ENCODE measurements around the gene TTLL5.

Gene TTLL5

DNA sequence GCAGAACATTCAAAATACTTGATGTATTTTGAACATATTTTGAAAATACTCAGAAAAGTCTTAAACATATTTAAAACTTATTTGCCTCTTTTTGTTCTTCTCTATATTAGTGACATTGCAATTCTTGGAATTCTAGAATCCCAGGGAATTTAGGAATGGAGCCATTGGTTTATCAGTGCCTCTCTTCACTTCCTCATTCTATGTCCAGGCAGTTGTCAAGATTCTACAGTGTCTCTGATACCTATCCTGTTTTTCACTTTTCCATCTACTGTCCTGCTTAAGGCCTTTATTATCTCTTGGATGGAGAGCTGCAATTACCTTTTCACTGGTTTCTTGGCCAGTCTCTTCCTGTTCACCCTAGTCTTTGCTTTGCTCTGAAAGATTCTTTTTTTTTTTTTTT, 144.6 kb downstream of the TTLL5 start:
- no peak for DNase-seq

DNA sequence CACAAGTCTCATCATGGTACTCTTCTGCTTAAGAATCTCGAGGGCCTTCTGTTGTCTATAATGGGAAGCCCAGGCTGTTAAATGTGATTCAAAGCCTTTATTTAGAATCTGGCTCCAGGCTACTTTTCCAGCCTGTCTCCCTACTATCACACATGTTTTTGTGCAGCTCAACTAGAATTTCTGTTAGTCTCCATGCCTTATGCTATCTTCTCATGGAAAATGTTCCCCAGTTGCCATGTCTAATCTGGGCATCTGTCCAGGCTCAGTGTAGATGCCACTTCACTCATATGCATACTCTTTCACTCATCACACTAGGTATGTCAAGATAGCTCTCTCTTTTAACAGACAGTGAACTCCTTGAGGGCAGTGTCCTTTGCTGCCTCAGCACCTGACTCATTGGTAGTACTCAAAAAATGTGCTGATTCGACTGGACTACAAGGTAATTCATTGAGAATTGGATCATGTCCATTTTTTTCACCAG, 145.3 kb downstream of the TTLL5 start:
- no peak for DNase-seq

DNA sequence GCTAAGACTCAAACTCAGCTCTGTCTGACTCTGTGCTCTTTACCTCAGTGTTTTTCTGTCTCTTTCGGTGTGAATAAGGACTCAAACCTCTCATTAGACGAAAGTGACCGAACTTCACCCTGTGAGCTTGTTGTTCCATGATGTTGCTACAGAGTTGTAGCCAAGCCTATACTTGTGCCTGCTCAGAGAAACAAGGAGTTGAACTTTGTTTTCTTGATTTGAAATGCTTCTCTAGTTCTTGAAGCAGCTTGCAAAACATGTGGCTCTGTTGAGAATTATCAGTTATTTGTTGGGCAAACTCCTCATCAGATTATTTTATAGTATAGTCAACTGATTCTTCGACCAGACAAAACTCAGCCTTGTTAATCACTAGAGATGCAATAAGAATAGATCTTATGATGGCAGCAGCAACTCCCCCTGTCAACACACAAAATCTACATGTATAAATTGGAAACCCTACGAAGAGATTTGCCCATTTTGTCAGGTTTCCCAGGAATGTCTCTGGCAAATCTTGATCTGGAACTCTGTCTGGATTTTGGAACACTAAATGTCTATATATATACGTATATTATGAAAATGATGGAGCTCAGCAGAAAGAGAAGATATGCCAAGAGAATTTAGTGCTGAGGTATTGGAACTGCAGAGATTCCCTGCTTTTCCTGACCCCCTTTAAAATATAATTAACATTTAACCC, 146.8 kb downstream of the TTLL5 start:
- no peak for DNase-seq

DNA sequence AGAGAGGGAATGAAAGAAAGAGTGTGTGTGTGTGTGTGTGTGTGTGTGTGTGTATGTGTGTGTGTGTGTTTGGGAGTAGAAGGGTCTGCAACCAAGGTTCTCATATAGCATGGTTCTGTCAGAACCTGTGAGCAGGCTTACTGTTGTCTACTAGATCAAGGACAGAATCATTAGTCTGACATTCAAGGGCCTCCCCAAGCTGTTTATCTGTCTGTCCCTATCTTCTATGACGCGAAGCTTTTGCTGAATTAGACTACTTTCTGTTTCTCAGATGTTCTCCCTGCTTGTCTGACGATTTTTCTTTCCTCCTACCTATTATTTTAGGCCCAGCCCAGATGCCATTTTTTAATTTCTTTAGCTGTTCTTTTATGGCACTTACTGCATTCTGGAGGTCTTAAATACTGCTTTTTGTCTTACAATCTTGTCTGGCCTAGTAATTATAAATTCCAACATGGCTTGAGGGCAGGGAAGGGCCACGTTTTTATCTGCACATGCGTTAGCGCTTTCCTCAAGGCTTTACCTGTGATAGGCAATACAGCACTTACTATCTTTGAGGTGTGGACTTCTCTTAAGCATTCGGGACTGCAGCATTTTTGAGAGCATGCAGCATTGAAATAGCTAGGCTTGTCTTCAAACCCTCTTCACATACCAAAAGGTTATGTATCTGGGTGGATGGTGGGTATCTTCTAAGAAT, 150.2 kb downstream of the TTLL5 start:
- DNase-seq = no peak

DNA sequence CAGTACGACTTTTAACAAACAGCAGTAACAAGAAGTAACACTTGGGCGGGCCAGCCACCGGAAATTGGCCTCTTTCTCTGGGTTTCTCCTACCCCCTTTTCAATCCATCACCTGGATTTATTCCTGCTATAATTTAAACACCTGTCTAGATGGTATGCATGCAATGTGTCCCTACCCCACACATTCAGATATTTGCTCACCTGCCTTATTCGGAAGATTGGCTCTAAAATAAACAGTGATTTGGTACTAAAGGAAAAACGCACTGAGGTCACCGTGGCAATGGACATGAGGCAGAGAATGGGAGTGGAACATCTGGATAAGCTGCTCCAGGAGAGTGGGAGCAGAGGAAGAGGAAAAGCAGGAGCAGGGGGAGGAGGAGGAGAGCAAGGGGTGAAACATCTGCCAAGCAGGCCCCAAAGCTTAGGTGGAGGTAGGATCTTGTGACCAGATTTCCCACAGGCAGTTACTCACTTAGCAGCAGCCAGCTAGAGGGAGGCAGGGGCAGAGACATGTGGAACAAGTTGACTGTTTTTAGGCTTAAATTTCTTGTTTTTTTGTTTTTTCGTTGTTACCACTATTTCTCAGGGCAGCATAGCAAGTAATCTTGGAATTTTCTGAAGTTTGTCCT, 150.9 kb downstream of the TTLL5 start:
- DNase-seq = no peak

DNA sequence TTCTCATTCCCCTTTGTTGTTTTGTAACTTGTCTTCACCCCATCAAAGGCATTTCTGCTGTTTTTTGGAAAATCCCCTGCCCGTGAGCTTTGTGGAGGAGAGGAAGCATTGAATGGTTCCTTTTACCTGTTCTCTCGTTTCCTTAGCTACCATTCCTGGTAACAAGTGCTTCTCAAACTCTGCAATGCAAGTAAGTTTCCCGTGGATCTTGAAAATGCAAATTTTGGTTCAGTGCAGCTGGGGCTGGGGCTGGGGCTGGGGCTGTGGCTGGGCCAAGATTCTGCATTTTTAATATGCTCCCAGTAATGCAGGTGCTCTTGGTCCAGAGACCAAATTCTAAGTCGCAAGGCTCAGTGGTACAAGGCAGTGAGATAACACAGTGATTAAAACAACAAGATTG, 151.6 kb downstream of the TTLL5 start:
- no peak for DNase-seq

DNA sequence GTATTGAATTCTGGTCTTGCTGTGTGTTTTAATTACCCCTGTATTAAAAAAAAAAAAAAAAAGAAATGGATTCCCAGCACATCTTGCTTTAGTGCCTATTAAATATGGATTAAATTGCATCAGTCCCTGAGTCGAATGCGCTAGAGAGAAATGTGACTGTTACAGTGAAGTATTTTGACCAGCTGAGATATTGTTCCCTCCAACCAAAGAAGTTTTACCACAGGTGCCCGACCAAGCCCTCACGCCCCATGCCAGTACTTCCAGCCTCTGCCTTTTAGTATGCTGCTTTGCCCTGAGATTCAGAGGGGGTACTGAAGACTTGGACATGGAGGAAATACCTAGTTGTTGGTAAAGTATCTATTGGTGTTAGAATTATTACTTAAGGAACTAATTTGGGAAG, 159.7 kb downstream of the TTLL5 start:
- DNase-seq = no peak

DNA sequence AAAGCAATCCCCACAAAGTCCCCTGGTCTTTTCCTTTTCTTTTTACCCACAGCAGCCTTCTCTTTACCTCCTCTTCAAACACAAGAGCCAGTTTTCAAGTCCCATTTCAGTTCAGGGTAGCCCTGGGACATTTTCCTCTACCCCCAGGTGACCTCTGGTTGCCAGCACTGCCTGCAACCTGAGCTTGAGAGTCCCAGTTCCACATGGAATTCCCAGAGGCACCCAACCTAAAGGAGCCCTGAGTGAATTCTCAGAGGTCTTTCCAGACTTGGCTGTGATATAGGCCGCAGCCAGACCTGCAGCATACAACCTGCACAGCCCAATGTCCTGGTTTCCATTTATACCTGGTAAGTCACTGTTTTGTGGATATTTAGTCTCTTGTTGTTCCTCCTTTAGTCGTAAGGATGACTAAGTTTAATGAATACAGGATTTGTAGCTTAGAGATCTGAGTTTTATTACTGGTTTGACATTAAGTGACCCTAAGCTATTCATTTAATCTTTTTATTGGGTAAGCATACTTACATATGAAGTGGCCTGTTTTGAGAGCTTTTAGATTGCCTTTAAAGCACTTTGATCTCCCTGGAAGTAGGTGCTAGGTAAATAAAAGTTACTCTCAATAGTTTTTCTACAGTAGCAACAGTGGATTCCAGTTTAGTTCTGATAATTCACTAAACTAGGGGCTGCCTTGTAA, 160.9 kb downstream of the TTLL5 start:
- DNase-seq = no peak

DNA sequence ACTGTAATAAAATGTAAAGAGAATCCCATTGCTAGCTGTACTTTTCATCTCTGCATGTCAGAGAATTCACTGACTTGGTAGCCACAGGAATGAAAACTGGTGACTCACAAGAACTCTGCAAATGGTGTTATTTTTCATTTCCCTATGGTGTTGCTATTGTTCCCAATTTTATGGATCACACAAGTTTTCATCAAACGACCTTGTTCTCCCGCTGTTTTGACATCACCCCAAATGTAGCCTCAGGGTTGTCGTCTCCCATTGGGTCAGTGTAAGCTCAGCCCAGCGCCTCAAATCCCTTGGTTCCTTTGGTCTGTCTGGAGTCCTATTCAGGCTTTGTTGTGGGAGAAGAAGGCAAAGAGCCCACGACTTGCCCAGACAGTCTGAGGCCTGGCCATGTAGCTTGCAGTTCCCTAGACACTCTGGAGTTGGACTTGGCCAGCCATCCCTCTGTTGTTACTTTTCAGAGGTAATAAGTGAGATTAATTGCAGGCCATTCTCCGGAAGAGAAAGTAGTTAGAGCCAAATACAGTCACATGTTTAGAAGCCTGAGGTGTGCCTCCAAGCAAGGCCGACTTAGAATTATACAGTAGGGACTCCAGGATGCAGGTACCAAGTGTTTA, 161.6 kb downstream of the TTLL5 start:
- no peak for DNase-seq

DNA sequence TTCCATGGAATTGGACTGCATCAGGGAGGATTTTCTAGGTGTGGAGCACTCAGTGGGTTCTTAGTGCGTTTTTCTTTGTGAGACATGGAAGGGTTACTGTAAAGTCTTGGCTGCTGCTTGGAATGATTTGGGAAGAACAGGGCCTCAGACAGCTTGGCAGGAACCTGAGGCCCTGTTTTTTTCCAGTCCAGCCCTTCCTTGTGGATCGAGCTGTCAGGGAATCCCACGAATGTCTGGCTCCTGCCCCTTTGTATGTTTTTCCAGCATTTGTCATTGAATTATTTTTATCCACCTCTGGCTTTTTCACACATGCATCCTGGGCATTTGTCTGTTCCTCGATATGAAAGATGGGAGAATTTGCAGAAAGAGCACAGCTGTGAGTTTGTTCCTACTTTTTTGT, 162.3 kb downstream of the TTLL5 start:
- no peak for DNase-seq

DNA sequence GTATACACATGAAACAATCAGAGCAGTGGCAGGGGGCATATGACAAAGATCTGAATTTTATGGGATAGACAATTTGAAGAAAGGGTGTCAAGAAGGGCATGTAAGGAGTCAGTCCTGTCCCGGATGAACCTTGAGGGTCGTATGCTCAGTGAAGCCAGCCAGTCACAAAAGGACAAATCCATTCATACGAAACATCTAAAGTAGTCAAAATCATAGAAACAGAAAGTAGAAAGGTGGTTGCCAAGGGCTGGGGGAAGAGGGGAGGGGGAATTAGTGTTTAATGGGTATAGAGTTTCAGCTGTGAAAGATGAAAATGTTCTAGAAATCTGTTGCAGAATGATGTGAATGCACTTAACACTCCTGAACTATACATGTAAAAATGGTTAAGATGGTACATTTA, 163.3 kb downstream of the TTLL5 start:
- no peak for DNase-seq

DNA sequence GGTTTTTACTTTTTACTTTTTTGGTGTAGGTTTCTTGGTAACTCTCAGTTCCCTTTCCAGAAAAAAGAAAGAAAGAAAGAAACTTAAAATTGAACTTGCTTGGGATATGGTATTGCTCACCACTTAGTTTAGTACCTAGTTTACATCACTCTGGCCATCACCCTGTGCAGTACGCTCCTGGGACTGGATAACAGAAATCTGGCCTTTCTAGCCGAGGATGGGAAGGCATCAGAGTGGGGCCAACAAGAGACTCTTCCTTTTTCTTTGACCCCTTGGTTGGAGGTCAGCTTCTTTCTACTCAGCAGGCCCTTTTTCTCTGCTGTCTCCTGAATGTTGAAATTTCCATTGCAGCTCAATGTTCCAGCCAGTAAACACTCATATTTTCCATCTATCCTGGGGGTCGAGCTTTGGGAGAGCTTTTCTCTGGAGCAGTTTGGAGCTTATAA, 164.1 kb downstream of the TTLL5 start:
- DNase-seq = no peak

DNA sequence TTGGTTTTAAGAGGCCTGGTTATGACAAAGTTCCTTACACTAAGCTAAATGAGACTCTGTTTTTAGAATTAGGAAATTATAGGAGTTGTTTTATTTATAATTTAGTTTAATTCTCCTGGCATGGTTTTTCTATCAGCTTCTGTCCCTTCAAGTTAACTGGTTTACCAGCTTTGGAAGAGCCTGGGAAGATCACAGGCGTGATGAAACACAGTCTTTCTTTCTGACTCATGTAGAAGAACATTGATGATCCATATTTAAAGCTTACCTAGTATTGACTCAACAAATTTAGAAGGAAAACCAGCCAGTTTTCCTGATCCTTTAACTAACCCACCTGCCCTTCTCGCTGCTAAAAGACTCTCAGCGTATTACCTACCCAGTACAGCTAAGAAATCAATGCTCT, 165.6 kb downstream of the TTLL5 start:
- no peak for DNase-seq

DNA sequence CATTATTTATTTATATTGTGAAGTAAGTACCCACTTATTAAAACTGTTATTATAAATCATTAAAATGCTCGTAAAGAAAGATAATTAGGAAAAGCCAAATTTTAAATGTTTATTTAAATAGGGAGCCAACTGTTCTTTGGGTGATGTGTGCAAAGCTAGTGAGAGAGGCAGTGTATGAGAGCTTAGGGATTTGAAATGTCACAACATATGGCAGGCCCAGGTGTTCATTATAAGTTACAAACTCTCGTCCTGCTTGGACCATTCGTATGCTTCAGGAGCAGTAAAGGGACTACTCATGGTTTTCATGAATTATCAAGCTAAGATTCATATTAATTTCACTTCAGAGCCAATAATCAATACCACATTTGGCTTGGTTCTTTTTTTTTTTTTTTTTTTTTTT, 166.3 kb downstream of the TTLL5 start:
- no peak for DNase-seq

DNA sequence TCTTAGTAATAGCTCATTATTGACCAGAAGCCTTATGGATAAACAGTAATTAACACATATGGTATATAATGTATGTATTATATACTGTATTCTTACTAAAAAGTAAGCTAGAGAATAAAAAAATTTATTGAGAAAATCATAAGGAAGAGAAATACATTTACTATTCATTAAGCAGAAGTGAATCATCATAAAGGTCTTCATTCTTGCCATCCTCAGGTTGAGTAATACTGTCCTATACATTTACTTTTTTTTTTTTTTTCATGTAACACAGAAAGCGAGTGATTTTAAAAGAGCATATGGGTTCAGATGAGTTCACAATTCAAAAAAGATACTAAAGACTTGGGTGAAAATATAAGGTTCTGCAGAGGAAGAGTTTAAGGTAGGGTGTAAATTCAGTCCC, 168.3 kb downstream of the TTLL5 start:
- no peak for DNase-seq

DNA sequence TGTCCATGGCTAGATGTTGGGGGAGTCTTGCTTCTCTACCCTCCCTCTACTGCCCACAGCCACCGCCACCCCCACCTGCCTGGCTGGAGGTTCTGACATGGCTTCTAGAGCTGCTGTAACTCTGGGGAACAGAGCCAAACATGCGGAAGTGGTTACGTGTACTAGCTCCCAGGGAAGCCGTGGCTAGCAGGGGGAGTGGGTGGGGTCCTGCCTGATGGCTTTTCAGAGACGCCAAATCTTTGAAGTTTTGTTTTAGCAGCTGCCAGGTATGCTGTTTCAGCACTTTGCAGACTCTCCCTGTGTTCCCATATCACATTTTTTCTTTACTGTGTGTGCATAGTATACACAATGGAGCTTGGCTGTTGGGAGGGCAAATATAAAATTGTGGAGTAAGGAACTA, 170.4 kb downstream of the TTLL5 start:
- peak; percentile 52 to 65 (median 54) for DNase-seq

DNA sequence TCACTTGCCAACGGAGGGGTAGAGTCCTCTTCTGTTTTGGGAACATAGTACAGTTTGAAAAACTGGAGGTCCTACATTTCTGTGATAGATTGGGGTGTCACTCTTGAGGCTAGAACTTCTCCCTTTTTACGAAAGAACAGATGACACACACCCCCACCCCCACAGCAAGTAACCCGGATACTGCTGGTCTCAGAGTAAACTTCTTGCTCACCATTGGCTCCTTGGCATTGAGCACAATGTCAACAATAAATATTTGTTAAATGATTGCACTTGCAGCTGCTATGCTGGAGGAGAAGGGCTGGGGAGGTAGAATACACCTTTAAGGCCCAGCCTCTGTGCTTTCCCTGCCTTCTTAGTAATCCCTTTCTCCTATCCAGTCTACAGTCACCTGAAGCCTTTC, 170.9 kb downstream of the TTLL5 start:
- DNase-seq = peak; percentile 15 to 41 (median 38)

DNA sequence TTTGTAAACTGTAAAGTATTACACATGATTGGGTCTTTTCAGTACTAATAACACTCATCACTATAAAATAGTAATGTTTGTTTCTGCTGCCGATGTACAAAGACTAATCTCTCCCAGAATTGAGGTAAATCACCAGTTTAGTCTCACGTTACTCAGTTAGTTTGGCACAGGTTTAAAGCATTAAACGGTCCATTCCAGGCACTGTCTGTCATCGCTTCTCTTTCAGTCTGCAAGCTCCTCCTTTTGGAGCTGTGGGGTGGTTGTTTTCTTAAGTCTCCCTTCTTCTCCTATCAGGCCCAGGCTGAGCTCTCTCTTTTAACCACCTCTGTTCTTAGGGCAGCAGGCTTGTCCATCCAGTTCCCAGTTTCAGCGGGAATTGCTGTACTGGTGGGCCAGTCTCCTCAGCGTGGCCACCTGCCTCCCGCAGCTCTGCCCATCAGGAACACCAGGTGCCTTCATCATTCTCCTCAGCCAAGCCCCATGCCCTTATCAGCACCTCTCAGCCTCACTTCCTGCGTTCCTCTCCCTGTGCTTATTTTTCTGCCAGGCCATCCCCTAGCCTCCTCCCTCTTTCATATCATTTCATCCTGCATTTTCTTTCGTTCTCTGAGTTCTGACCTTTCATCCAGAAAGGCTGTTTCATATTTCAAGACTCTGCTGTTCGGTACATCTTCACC, 171.7 kb downstream of the TTLL5 start:
- no peak for DNase-seq

DNA sequence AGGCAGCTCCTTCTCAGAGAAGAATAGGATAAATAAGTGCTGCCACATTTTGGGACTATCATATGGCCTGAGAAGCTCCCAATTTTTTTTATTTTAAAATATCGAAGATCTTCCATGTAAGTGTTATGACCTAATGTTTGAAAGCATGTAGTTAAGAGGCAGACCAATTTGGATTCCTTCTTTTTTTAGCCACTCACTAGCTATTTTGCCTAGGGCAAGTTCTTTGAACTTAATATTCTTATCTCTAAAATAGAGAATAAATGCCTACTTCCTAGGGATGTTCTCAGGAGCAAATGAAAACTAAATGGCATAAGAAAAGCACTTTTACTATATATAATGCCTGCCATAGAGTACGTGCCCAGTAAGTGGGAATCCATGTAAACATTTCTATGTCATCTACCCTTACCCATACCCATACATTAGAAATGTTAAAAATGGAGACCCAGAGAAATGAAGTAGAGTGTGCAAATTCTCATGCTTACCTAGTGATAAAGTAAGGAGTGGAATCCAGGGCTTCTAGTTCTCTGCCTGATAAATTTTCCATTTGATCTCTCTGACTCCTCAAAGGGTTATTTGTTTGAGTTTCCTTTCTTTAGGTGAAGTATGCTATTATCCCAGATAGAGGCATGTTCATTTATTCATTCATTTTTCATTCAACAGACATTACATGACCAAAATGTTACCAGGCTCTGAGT, 172.4 kb downstream of the TTLL5 start:
- no peak for DNase-seq

DNA sequence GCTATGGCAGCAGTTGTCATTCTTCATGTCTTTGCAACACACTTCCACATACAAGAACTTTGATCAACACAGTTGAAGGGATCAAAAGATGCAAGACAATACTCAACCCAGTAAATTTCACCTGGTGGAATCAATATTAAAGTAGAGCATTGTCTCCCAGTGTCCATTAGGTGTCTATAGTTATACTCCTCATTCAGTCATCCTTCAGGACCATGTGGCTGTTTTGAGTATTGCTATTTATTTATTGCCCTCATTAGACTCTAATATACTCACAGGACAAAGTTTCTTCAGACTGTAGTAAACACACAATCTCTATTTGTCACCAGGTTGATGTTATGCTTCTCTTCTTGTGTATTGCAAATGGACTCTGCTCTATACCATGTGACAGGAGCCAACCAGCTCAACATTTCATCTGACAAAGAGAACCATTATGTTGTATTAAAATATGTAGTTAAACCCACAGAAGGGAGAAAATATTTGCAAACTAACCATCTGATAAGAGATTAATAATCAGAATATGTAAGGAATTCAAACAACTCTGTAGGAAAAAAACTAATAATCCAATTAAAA, 174.2 kb downstream of the TTLL5 start:
- DNase-seq = no peak

DNA sequence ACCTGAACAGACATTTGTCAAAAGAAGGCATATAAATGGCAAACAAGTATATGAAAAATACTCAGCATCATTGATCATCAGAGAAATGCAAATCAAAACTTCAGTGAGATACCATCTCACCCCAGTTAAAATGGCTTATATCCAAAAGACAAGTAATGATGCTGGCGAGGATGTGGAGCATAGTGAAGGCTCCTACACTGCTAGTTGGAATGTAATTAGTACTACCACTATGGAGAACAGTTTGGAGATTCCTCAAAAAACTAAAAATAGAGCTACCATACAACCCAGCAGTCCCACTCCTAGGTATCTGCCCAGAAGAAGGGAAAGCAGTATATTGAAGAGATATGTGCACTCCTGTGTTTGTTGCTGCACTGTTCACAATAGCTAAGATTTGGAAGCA, 174.7 kb downstream of the TTLL5 start:
- no peak for DNase-seq

Data from suppressor macrophage (primary cell).